GM12865 (cell line): Measurements from ENCODE around the gene ANO6.

Source experiments
- DNase-seq: peaks from one replicate; pipeline ENCODE4 v3.0.0; 2010; ENCODE audit warnings: low read depth
- H3K4me3 ChIP-seq: 2 replicates; pipeline ENCODE4 v1.5.1; 2011; ENCODE audit warnings: mild to moderate bottlenecking, low read depth, low read length, control low read depth
- TF ChIP-seq, protein P1 (sequence below): IDR thresholded peaks from 2 replicates; pipeline ENCODE4 v1.5.1; 2011; ENCODE audit warnings: low read length, control low read depth, low read depth, inconsistent platforms; ENCODE audit not compliant: insufficient read depth; ENCODE audit errors: missing control alignments

ANO6 gene

DNA sequence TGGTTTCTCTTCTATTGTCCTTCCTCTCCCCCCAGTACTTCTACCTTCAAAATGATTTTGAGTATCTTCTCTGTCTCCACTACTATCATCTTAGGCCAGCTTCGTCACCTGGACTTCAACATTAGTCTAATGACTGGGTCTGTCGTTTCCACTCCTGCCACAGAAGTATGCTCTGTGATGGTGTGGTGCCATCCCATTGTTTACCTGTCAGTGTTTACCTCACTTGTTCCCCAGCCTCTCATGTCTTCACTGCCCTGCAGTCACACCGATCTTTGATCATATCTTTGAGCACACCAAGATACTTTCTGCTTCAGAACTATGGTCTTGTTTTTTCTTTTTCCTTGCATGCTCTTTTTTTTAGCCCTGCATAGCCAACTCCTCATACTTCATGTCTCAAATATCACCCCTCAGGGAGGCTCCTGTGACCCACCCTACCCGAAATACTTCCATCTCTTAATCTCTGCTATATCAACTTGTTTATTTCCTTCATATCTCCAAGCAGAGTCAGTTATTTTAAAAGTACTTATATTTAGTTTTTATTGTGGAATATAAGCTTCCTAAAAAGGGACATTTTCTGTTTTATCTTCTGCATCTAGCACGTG lies 60.4 kb downstream of the ANO6 start:
- no peak overlapping the region for H3K4me3 ChIP-seq
- DNase-seq = no peak
- TF ChIP-seq, protein P1, sequence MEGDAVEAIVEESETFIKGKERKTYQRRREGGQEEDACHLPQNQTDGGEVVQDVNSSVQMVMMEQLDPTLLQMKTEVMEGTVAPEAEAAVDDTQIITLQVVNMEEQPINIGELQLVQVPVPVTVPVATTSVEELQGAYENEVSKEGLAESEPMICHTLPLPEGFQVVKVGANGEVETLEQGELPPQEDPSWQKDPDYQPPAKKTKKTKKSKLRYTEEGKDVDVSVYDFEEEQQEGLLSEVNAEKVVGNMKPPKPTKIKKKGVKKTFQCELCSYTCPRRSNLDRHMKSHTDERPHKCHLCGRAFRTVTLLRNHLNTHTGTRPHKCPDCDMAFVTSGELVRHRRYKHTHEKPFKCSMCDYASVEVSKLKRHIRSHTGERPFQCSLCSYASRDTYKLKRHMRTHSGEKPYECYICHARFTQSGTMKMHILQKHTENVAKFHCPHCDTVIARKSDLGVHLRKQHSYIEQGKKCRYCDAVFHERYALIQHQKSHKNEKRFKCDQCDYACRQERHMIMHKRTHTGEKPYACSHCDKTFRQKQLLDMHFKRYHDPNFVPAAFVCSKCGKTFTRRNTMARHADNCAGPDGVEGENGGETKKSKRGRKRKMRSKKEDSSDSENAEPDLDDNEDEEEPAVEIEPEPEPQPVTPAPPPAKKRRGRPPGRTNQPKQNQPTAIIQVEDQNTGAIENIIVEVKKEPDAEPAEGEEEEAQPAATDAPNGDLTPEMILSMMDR = no peak

DNA sequence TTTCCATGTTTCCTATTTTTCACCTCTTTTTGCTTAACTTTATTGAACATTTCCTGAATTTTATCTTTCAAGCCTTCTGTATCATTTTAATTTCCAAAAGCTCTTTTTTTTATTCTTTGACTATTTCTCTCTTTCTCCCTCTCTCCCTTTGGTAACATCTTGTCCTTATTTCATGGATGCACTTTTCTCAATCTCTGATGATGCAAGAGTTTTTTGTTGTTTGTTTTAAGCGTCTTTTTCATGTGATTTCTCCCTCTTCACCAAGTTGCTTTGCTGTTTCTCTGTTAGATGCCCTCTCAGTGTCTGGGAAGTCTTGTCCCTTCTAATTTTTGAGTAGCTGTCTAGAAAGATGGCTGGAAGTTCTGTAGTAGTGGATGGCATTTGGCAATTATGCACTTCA lies 62.6 kb downstream of the ANO6 start:
- TF ChIP-seq, protein P1 = no peak
- H3K4me3 ChIP-seq = no peak overlapping the region
- DNase-seq = no peak

DNA sequence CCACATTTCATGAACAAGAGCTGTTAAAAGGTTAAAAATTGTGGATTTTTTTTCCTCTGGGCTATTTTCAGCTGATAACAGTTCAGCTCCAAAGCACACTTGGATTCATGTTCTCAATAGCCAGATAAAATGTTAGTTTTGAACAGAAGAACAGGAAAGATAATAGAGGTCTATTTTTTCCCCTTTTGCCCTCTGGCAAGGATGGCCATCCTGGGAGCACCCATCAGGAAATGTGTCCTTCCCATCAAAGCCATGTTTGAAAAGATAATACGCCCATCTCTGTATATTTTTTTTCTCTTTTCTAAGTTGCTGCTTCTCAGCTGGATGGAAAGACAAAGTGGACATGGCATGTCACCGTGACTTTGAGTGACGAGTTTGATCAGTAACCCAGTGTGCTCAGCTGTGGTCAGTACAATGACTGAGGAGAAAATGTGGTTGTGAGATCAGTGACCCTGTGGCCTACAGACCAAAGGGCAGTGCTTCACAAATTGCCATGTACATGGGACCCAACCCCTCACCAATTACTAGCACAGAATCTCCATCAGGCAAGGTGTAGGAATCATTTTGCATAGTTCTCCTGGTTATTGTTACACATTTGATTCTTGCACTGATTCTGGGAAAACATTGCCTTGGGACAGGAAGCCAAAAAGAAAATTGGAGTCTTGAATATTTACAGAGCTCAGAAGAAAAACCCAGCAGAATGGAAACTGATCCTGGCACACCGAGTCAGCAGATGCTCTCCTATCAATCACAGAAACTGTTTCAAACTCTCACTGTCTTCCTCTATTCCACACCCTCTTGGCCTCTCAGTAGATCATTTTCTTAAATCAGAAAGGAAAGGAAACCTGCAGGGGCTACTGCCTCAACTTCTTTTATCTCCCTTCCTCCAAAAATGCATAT lies 64.3 kb downstream of the ANO6 start:
- no peak overlapping the region for H3K4me3 ChIP-seq
- TF ChIP-seq, protein P1 = no peak
- DNase-seq = no peak

DNA sequence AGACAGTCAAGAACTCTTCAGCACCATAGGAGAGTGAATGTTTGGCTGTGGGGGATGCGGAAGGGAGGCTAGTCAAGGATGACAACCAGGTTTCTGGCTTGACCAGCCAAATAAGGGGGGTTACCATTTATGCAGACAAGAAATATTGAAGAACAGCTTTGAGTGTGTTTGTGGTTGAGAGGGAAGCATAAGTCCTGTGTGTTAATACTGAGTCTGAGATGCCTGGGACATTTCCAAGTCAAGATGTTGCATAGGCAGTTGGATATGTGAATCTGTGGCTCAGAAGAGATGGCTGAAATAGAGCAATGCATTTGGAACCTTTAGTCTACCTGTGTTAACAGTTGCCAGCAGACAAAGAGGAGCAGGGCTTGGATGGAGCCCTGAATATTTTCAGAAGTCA lies 66.1 kb downstream of the ANO6 start:
- TF ChIP-seq, protein P1 = no peak
- DNase-seq = no peak
- H3K4me3 ChIP-seq = no peak overlapping the region

DNA sequence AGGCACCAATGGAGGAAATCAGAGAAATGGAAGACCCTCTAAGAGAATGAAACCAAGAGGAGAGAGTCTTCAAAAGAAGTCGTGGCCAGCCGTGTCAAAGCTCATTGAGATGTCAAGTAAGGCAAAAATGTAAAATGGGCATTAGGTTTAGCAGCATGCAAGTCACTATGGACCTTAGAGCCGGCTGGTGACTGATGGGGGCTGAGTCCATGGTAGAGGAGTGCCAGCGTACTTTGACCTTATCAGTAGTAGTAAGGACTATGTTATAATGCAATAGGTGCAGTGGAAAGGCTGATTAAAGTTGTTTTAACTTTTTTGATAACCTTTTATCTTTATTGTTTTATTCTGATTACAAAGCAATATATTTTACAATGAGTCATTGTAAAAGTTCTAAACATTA lies 66.5 kb downstream of the ANO6 start:
- TF ChIP-seq, protein P1 = no peak
- H3K4me3 ChIP-seq = no peak overlapping the region
- no peak for DNase-seq

DNA sequence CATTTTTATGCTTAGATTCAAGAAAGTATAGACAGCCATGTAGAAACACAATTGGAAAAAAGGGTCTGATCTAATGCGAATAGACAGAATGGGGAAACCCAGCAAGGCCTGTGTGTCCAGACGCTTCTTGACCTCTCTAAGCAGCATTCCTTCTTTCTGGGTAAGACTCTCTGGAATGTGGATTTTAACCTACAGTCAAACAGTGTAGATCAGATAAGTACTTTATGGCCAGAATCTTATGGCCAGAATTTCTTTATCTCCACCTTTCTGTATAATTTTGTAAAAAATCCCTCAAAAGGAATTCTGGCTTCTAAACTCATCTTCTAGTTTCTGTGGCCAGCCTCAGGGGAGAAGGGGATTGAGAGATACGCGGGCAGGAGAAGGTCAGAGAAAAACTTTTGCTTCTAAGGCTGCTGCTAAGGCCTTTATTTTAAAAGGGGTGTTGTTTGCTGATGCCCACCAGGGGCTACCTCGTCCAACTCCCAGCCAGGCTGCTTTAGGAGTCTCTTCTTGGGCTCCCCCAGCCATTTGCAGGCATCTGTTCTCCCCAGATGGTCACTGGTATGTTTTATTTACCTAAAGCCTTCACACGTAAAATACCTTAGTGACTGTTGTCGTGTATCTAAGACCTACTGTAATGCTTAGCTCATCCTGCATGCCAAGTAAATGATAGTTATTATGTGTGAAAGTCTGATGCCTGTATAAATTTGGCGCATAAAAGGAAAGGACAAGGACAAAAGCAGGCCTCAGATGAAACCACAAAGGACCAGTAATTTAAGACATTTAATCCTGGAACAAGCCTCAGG lies 68.4 kb downstream of the ANO6 start:
- H3K4me3 ChIP-seq = no peak overlapping the region
- no peak for DNase-seq
- TF ChIP-seq, protein P1 = no peak
